Measurements from ENCODE around the gene C3. TPM values are rescaled to one million over a fixed set of nuclear protein-coding genes. Genes with fewer than 3 reads are reported as not detected.

C3 gene
- polyA plus RNA-seq, 1 donor (not counting 4 experiments of a cell fraction or from before 2014, with no cell fraction given) = 10.7 TPM

DNA sequence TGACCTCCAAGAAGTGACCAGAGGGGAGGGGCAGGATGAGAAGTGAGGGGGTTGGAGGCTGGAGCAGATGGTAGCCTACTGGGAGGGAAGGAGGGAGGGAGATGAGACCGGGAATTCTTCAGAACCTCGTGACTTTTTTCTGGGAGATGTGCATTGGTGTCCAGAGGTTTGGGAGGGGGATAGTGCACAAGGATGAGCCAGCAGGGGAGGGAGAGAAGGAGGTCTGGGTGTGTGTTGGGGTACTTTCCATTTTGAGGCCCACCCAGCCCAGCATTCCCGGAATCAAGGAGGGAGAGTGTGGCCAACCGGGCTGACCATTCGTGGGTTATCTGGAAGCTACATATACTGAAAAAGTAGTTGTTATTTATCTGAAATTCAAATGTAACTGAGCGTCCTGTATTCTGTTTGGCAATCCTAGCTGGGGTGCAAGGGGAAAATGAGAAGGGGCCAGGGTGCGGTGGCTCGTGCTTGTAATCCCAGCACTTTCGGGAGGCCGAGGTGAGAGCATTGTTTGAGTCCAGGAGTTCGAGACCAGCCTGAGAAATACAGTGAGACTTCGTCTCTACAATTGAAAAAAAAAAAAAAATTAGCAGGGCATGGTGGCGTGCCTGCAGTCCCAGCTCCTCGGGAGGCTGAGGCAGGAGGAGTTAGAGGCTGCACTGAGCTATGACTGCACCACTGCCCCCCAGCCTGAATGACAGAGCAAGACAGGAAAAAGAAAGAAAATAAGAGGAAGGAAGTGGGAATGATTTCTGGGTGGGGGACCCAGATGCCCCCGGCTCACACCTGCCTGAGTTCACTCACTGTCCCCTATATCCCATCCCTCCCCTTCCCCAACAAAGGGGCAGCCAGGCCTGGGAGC lies 4.4 kb upstream of the C3 start:
- no peaks in the 10 kb centered on the region for H3K79me2 ChIP-seq (ENCODE audit: control insufficient read depth, insufficient read depth, low read length)
- dilution Hi-C loops (cut with MboI; ENCODE audit: extremely low pct_ligation_motif_present, low sequenced_read_pairs) = no loop called here
- H3K4me1 ChIP-seq (ENCODE audit: control insufficient read depth, extremely low read depth, insufficient read depth, low read length) = peaks cover 14% of the 10 kb centered on the region
- H3K9ac ChIP-seq (ENCODE audit: control insufficient read depth, extremely low read depth, insufficient read depth, low read length) = no peak overlapping the region
- H3K36me3 ChIP-seq (ENCODE audit: control insufficient read depth in 2 of 2, extremely low read depth in 1 of 2, insufficient read depth in 2 of 2, low read length in 2 of 2) = peaks cover 0 to 2% of the 10 kb centered on the region in 2 experiments
- H3K4me3 ChIP-seq (ENCODE audit: control insufficient read depth in 2 of 3, extremely low read depth in 1 of 3, insufficient read depth in 2 of 3, low read depth in 1 of 3, low read length in 3 of 3) = no peak overlapping the region
- TF ChIP-seq, protein P1, sequence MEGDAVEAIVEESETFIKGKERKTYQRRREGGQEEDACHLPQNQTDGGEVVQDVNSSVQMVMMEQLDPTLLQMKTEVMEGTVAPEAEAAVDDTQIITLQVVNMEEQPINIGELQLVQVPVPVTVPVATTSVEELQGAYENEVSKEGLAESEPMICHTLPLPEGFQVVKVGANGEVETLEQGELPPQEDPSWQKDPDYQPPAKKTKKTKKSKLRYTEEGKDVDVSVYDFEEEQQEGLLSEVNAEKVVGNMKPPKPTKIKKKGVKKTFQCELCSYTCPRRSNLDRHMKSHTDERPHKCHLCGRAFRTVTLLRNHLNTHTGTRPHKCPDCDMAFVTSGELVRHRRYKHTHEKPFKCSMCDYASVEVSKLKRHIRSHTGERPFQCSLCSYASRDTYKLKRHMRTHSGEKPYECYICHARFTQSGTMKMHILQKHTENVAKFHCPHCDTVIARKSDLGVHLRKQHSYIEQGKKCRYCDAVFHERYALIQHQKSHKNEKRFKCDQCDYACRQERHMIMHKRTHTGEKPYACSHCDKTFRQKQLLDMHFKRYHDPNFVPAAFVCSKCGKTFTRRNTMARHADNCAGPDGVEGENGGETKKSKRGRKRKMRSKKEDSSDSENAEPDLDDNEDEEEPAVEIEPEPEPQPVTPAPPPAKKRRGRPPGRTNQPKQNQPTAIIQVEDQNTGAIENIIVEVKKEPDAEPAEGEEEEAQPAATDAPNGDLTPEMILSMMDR (optimal IDR thresholded peaks at IDR 0.05 in 1 of 3, IDR thresholded peaks at IDR 0.05 in 1 of 3, conservative IDR thresholded peaks at IDR 0.05 in 1 of 3; ENCODE audit: extremely low read depth in 1 of 3, insufficient read depth in 2 of 3, low read length in 3 of 3) = no peak
- TF ChIP-seq EZH2 (IDR thresholded peaks at IDR 0.05; ENCODE audit: low read length) = no peak
- FAIRE-seq (no peak), DNase-seq (ENCODE audit: low read depth, low spot score) (no peak)
- H3K9me1 ChIP-seq (ENCODE audit: control insufficient read depth, extremely low read depth, insufficient read depth, low read length) = no peaks in the 10 kb centered on the region
- no peak overlapping the region for H3K27ac ChIP-seq (ENCODE audit: control insufficient read depth, insufficient read depth, low read length)
- H4K20me1 ChIP-seq (ENCODE audit: control insufficient read depth, extremely low read depth, insufficient read depth, low read length) = no peaks in the 10 kb centered on the region
- H3K4me2 ChIP-seq (ENCODE audit: control insufficient read depth, extremely low read depth, insufficient read depth, low read depth, low read length) = no peak overlapping the region
- H3K27me3 ChIP-seq (ENCODE audit: control insufficient read depth, extremely low read depth, insufficient read depth, low read length) = no peaks in the 10 kb centered on the region
- no peak overlapping the region for H2AFZ ChIP-seq (ENCODE audit: control insufficient read depth, low read length)
- no peaks in the 10 kb centered on the region for H3K9me3 ChIP-seq (ENCODE audit: control insufficient read depth, low read depth, low read length)

DNA sequence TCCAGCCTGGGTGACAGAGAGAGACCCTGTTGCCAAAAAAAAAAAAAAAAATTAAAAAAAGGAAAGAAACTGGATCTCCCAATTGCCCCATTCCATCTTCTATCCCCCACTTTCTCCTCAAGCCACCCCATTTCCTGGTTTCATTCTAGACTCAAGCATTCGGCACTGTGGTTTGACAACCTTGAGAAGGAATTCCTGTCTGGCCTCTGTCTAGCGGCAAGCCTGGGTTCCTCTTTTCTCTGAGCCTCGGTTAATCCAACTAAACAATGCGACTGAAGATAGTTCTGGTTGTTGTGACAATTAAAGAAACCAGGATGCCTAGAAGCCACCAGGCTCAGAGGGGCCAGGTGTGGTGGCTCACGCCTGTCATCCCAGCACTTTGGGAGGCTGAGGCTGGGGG lies 3.3 kb upstream of the C3 start:
- no peaks in the 10 kb centered on the region for H3K36me3 ChIP-seq (ENCODE audit: control insufficient read depth in 2 of 2, extremely low read depth in 1 of 2, insufficient read depth in 2 of 2, low read length in 2 of 2)

More for the DNA sequence above, 3.3 kb upstream of the C3 start:
- no peak overlapping the region for H3K4me3 ChIP-seq (ENCODE audit: control insufficient read depth in 2 of 3, extremely low read depth in 1 of 3, insufficient read depth in 2 of 3, low read depth in 1 of 3, low read length in 3 of 3)
- no peak overlapping the region for H3K9ac ChIP-seq (ENCODE audit: control insufficient read depth, extremely low read depth, insufficient read depth, low read length)
- dilution Hi-C loops (cut with MboI; ENCODE audit: extremely low pct_ligation_motif_present, low sequenced_read_pairs) = no loop called here
- H3K9me1 ChIP-seq (ENCODE audit: control insufficient read depth, extremely low read depth, insufficient read depth, low read length) = no peaks in the 10 kb centered on the region
- FAIRE-seq = no peak
- H3K27ac ChIP-seq (ENCODE audit: control insufficient read depth, insufficient read depth, low read length) = no peak overlapping the region
- no peak overlapping the region for H2AFZ ChIP-seq (ENCODE audit: control insufficient read depth, low read length)
- no peaks in the 10 kb centered on the region for H3K27me3 ChIP-seq (ENCODE audit: control insufficient read depth, extremely low read depth, insufficient read depth, low read length)
- H3K4me2 ChIP-seq (ENCODE audit: control insufficient read depth, extremely low read depth, insufficient read depth, low read depth, low read length) = no peak overlapping the region
- no peaks in the 10 kb centered on the region for H4K20me1 ChIP-seq (ENCODE audit: control insufficient read depth, extremely low read depth, insufficient read depth, low read length)
- H3K9me3 ChIP-seq (ENCODE audit: control insufficient read depth, low read depth, low read length) = no peaks in the 10 kb centered on the region
- DNase-seq (ENCODE audit: low read depth, low spot score) = no peak
- peaks cover 14% of the 10 kb centered on the region for H3K4me1 ChIP-seq (ENCODE audit: control insufficient read depth, extremely low read depth, insufficient read depth, low read length)
- no peak for TF ChIP-seq EZH2 (IDR thresholded peaks at IDR 0.05; ENCODE audit: low read length)
- TF ChIP-seq, protein P1 (optimal IDR thresholded peaks at IDR 0.05 in 1 of 3, IDR thresholded peaks at IDR 0.05 in 1 of 3, conservative IDR thresholded peaks at IDR 0.05 in 1 of 3; ENCODE audit: extremely low read depth in 1 of 3, insufficient read depth in 2 of 3, low read length in 3 of 3) = no peak
- H3K79me2 ChIP-seq (ENCODE audit: control insufficient read depth, insufficient read depth, low read length) = no peaks in the 10 kb centered on the region

Measured in keratinocyte (primary cell).